Fibroblast of villous mesenchyme (primary cell): ENCODE results near the gene CD86. TPM values are rescaled to one million over a fixed set of nuclear protein-coding genes. Genes with fewer than 3 reads are reported as not detected.

Source experiments
- DNase-seq: peaks from one replicate; pipeline ENCODE4 v3.0.0-alpha.2; 2010; ENCODE audit warnings: low read depth
- H3K4me3 ChIP-seq: 2 replicates; pipeline ENCODE4 v1.5.1; 2011; ENCODE audit warnings: low read depth, mild to moderate bottlenecking, low read length
- CTCF ChIP-seq: IDR thresholded peaks from 2 replicates; pipeline ENCODE4 v1.5.1; 2012; ENCODE audit warnings: low read depth, mild to moderate bottlenecking, low read length; ENCODE audit not compliant: insufficient read depth
- total RNA-seq: library from RNA; depleted of rRNA; stranded (reverse); fragments of >200 nt; gene quantifications from 2 replicates; pipeline ENCODE4 v1.2.3, GENCODE V29; 2012

Gene CD86
- total RNA-seq, 1 donor: not detected

GRCh38 chr3:122013448-122013925, 41.7 kb upstream of the CD86 start:
- DNase-seq: no peak
- TF ChIP-seq CTCF: no peak
- no peak overlapping the region for H3K4me3 ChIP-seq

- no peak for TF ChIP-seq CTCF
- DNase-seq: no peak
- no peak overlapping the region for H3K4me3 ChIP-seq
Observed at GRCh38 chr3:122014741-122015140, 40.4 kb upstream of the CD86 start.

GRCh38 chr3:122019493-122019892, 35.7 kb upstream of the CD86 start:
- TF ChIP-seq CTCF: no peak
- DNase-seq: no peak
- H3K4me3 ChIP-seq: no peak overlapping the region

- no peak for DNase-seq
- TF ChIP-seq CTCF: no peak
- no peak overlapping the region for H3K4me3 ChIP-seq
Observed at GRCh38 chr3:122021037-122021436, 34.1 kb upstream of the CD86 start.

GRCh38 chr3:122021811-122022401, 33.3 kb upstream of the CD86 start, which contains the start of gene ILDR1:
ILDR1 (minus strand) TSS chr3:122022247; CDS start chr3:122022077, 170 bp downstream.
- no peak for DNase-seq
- no peak for TF ChIP-seq CTCF
- no peak within 1 kb of the TSS for H3K4me3 ChIP-seq

GRCh38 chr3:122023335-122023910, 31.7 kb upstream of the CD86 start:
- no peak for TF ChIP-seq CTCF
- H3K4me3 ChIP-seq: no peak overlapping the region
- DNase-seq: no peak
